HG03469 (cell line): ENCODE results near the gene NDUFA6.
"Not testable (repeated sequence)": the region's sequence is repeated elsewhere in the genome, so short reads cannot be mapped to it uniquely, and the experiment has no call there.

Source experiments
- ATAC-seq: cut with Tn5 transposase; IDR thresholded peaks from one replicate; pipeline ENCODE4 v1.9.1; 2021; ENCODE audit warnings: mild to moderate bottlenecking, moderate library complexity, moderate number of reproducible peaks; ENCODE audit not compliant: unreplicated experiment

The NDUFA6 gene

DNA sequence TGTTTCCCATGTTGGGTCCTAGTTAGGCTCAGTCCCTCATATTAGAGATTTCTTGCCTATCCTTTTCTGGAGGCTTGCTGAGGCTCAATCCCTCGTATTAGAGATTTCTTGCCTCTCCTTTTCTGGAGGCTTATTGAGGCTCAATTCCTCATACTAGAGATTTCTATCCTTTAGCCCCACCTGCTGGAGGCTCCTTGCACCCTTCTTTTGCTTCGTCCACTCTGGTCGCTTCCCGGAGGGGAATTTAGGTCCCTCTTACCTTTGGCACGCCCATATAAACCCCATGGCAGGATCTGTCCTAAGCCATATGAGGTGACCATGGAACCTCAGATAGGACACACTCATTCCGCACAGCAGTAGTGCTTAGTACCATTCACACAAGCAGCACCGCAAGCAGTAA, 24.1 kb upstream of the NDUFA6 start:
- no peak for ATAC-seq

DNA sequence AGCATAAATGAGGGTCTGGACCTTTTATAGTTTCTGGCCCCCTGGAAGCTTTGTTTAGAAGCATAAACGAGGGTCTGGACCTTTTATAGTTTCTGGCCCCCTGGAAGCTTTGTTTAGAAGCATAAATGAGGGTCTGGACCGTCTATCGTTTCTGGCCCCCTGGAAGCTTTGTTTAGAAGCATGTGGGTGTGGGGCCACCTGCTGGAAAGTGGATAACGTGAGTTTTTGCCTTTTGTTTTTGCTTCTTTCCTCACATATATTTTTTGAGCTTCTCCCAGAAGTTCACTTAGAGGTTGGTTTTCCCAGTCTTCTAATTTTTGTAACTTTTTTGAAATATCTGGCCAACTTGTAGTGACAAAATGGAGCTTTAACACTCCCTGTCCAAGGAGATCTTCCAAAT, 22.2 kb upstream of the NDUFA6 start:
- not testable (repeated sequence) for ATAC-seq

DNA sequence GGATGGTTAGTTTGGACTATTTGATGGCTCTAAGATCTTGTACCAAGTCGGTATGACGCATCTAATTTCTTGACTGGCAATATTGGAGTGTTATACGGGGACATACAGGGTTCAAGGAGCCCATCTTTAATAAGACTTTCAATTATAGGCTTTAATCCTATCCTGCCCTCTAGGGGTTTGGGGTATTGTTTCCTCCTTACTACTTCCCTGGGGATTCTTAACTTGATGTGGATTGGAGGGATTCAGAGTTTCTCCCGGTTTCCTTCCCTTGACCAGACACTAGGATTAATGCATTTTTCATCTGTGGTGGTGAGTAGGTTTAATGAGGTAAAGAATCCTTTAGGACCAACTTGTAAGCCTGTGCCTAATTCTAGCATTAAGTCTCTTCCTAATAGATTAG, 21.2 kb upstream of the NDUFA6 start:
- no peak for ATAC-seq

DNA sequence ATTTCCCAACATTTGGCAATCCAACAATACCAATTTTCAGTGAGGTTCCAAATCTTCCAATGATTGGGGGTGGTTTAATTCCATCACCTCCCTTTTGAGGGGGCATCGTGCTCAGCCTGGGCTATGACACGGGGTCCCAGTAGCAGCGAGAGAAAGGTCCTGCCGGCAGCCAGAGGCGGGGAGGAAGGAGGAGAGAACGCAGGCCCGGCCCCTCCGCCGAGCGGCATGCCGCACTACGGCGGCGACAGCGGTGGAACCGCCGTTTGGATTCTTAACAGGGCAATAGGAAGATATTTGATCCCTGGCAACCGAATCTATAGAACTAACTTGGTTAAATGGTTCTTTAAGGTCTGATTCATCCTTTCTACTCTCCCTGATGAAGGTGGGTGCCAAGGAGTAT, 18.3 kb upstream of the NDUFA6 start:
- ATAC-seq, result no peak

DNA sequence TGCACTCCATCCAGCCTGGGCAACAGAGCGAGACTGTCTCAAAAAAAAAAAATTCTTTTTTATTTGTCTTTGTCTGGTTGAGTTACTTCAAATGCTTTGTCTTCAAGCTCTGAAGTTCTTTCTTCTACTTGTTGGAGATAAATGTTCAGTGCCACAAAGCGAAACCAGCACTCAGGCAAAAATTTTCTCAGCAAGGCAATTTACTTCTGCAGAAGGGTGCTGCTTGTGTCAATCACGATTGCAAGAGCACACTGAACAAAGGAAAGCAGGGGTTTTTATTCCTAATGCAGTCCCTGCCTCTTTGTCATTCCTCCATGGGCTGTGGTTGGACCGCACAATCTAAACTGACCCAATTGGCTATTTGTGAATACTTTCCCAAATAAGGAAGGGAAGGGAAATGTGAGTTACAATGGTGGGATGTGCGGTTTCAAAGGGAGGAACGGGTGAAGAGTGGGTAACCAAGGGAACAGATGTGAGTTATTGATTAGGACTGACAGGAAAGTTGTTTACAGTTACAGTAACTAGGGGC, 13.8 kb upstream of the NDUFA6 start:
- ATAC-seq, result not testable (repeated sequence)

DNA sequence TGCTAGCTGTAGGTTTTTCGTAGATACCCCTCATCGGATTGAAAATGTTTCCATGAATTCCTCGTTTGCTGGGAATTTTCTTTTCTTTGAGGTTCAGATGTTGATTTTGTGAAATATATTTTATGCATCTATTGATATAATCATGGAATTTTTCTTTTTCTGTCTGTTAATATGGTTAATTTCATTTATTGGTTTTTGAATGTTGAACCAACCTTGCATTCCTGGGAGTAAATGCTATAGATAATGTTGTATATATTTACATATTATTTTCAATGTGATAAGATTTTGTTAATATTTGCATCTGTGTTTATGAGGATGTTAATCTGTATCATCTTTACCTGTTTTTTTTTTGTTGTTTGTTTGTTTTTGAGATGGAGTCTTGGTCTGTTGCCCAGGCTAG, 10.6 kb upstream of the NDUFA6 start:
- no peak for ATAC-seq

DNA sequence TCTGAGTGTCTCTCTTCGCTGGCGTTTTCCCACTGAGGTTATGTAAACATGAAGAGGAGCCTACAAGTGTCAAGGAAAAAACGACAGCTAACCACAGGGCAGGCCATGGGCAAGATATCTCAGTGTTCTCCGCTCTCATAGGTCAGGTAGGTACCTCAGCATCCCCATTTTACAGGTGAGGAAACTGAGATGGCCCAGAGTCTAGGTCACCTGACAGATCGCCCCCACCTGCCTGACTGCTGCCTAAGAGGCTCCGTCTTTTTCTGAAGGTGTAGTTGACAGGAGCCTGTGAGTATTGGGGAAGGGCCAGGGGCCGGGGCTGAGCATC, 847 bp upstream of the NDUFA6 start:
- ATAC-seq, result no peak

DNA sequence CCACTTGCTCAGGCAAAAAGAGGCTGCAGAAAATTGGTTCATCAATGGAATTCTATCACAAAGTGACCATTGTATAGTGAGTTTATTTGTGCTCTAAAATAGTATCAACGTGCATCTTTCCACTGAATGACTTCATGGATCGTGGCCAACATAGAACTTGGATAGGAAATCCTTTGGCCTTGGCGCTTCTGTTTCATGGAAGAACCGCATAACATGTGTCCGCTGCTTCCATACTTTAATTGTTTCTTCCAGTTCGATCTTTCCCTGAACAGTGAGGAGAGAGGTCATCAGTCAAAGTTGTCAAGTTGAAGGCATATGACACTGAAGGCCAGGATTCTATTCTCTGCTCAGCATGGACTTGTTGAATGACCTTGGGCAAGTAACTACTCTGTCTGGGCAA, 4.5 kb downstream of the NDUFA6 start:
- ATAC-seq, result no peak

DNA sequence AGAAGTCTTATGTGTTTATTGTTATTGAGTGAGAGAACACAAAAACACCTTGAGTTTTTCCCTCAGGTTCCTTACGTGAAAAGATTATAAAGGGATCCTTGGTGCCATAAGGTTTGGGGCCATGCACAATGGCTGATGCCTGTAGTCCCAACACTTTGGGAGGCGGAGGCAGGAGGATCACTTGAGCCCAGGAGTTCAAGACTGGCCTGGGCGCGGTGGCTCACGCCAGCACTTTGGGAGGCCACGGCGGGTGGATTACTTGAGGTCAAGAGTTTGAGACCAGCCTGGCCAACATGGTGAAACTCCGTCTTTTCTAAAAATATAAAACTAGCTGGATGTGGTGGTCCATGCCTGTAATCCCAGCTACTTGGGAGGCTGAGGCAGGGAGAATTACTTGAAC, 5.7 kb downstream of the NDUFA6 start:
- no peak for ATAC-seq

DNA sequence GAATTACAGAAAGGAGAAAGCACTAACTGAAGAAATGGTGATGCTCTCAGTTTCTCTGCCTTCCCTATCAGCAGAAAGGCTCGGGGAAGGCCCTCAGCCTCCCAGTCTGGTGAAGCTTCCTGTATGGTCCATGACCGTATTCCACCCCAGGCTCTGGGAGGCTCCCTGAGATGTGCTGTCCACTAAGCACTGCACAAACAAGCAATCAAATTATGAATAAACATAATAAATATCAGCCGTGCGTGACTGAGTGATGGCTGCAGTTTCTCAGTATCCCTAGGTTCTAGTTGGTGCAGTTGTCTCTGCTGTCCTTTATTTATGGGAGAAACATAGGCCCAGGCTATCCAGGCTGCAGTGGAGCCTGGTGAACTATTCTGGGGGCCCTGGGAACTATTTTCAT, 7.5 kb downstream of the NDUFA6 start:
- no peak for ATAC-seq

DNA sequence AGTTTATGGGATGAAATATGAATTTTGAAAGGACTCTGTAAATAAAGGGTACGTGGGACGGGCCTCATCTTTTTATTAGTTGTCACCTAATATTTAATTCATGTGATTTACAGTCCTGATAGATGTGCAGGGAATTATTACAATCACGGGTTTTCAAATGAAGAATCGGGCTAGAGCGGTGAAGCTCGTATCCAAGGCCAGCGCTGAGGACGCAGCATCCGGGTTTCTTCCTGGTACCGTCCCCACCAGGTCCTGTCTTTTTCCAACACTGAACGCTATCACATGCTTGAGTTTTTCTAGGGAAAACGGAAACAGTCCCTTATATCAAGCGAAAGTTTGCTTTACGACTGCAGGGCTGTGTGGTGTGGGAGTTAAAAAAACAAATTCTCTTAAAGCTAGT, 10.3 kb downstream of the NDUFA6 start:
- no peak for ATAC-seq

DNA sequence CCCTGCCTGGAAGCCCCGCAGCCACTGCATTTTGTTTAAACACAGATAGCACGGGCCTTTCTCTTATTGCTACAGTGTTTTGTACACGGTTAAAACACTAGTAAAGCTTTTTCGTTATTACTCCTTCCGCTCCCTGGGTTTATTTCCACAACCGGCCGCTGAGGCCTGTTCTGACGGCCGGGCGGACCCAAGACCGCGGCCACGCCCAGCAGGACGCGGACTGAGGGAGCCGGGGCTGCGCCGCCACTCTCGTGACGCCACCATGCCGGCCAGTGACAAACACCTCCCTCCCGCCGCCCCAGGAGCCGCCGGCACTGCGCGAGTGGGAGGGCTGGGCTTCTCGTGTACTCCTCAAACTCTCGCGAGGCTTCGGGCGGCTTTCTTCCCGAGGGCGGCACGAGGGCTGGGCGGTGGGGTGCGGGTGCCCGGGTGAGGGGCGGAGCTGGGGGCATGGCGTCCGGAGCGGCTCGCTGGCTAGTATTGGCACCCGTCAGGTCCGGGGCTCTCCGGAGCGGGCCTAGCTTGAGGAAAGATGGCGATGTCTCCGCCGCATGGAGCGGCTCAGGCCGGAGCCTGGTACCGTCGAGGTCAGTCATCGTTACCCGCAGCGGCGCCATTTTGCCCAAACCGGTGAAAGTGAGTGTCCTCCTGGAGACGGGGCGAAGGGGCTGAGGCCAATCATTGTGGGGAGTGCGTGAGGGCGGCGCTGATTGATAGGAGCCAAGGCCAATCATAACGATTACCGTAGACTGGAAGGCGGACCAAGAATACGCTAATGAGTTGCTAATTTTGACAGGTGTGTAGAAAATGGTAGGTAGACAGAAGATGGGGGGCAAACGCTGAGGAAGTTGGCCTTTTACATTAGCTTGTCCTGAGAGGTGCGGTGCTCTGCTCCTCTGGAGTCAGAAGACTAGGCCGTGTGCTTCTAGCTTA, 11.0 kb downstream of the NDUFA6 start, which contains the start of gene SMDT1:
Gene SMDT1 (plus strand): TSS at position 382 of the 933 bp plus-strand sequence. CDS start 69 bp downstream, at position 451.
- ATAC-seq, result peak; percentile 63

DNA sequence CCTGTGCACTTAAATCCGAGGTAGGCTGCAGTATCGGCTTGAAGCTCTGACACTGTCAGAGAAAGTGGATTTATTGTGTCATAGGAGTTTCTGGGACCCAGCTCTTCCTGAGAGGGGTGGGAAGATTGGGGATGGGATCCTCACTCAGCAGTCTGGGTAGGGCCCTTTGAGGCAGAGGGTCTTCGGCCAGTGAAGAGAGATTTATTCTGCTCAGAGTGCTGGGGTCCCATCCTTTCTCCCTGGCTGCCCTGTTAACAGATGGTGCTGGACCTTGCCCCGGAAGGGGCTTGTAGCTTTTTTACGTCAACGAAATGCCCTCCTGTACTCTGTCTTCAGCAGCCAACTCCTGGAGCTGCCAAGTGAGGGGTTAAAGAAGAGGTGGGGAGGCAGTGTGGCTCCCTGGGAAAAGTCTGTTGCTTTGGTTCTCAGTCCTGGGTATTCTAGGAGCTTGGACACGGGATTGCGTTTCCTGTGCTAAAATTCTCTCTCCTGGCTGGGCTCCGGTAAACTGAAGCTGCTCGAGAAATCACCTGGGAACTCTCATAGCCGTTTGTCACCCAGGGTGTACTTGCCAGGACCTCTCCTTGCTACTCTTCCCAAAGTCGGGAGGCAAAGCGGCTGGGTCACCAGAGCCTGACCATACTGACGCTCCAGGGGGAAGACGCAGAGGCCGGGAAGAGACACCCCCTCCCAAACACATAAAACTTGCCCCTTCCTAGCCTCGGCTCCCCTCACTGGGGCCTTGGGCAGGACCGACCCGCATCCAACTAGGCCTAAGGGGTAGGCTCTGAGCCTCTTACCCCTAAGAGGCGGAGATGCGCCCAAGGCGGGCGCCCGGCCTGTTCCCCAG, 11.9 kb downstream of the NDUFA6 start:
- ATAC-seq, result no peak

DNA sequence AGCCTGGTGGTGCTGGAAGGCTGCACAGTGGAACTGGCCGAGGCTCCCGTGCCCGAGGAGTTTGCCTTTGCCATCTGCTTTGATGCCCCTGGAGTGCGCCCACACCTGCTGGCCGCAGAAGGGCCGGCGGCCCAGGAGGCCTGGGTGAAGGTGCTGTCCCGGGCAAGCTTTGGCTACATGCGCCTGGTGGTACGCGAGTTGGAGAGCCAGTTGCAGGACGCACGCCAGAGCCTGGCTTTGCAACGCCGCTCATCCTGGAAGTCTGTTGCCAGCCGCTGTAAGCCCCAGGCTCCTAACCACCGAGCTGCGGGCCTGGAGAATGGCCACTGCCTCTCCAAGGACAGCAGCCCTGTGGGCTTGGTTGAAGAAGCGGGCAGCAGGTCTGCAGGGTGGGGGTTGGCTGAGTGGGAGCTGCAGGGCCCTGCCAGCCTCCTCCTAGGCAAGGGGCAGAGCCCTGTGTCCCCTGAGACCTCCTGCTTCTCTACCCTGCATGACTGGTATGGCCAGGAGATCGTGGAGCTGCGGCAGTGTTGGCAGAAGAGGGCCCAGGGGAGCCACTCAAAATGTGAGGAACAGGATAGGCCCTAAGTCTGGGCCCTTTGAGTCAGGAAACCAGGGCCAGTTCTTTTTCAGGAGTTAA, 13.0 kb downstream of the NDUFA6 start:
- ATAC-seq, result no peak

DNA sequence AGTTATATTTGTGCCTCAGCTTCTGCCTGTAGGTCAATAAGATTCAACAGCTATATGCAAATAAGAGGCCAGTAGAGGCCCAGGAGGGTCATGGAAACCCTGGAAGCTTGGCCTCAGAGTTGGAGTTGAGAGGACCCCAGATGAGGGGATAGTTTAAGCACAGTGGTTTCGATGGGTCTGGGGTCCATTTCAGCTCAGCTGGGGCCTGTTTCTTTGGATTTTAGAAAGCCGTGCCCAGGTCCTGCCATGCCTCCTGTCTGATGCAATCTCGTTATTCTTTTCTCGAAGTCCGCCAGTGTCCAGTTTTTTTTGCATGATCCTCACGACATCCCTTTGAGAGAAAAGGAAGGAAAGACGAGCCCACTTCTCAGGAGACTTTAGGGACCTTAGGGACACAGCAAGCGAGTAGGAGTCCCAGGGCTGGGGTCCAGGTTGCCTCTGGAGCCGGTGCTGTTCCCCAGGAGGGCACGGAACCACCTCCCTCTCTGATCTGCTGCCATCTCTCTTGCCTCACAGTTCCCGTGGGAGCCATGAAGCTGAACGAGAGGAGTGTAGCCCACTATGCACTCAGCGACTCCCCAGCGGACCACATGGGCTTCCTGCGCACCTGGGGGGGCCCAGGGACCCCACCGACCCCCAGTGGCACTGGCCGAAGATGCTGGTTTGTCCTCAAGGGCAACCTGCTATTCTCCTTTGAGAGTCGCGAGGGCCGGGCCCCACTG, 13.6 kb downstream of the NDUFA6 start:
- no peak for ATAC-seq

DNA sequence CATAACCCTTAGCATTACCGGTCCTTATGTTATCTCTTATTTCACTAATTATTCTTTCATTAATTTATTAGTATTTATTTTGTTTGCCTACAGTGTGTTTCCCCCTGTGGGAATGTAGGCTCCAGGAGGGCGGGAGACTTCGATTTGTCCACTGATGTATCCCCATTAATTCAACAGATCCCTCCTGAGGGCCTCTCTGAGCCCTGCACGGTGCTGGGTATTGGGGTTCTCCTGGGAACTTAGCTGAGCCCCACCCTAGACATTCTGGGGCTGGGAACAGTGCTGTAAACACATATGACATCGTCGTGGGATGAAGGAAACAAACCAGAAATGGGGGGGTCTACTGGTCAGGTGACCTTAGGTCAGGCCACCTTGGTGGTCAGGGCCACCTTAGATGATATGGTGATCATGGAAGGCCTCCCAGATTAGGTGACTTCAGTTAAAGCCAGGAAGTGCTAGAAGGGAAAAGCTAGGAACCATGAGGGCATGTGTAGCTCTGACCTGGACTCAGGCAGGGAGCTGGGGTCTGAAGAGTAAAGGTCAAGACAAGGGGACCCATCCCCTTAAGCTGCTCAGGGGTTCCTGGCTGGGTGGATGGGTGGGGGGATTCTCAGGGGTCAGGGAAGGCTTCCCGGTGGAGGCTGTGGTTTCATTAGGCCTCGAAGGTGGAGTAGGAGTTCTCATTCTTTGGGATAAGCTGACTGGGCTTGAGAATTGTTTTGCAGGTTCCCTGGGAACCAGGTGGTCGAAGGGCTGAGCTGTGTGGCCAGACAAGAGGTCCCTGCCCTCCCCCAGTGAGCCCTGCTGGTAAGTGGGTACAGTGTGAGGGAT, 15.5 kb downstream of the NDUFA6 start:
- no peak for ATAC-seq

DNA sequence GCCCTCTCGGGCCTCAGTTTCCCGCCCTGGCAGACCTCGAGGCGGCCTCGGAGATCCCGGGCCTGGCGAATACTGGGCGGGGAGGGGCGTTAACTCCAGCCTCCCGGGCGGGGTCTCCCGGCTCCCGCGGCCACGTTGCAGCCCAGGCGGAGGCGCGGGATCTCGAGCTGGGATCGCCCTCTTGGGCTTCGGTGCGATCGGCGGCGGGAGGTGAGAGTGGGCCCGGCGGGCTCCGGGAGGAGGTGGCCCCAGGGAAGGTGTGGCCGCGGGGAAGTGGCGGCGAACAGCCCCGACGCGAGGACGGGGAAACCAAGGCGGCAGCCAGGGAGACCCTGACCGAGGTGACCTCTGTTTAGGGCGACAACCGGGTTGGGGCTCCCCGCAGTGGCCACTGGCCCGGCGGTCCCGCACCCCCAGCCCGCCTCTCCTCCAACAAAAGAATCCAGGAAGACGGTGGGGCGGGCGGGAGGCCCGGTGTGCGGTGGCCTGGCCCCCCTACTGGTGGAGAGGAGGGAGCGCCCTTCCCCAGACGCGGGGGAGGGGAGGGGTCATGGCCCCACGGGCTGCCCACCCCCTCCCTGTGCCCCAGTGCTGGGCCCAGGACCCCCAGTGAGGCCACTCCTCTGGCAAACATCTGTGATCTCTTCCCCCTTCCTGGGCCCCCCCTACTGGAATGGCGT, 16.3 kb downstream of the NDUFA6 start, which contains the start of gene PHETA2:
Gene PHETA2 (plus strand): TSS at position 117 of the 680 bp plus-strand sequence. CDS start 3,046 bp downstream, outside the sequence.
- no peak for ATAC-seq

DNA sequence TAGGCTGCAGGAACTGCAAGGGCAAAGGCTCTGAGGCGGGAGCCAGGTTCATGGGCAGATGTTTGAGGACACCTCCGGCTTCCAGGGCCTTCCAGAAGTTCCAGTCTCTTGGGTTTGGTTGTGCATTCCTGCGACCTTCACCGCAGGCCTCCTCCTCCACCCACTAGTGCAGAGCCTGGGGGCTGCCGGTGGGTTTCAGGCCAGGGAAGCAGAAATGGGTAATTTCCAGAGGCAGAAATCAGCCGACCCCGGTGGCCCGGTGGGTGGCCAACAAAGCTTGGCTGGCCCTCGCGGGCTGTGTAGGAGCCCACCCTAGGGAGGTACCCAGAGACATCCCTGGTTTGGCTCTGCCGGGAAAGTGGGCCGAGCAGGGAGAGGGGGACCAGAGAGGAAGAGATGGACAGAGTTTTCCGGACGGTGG, 16.9 kb downstream of the NDUFA6 start:
- no peak for ATAC-seq
